H9 (cell line): ENCODE measurements around the gene NRG2. TPM values are rescaled to one million over a fixed set of nuclear protein-coding genes. Genes with fewer than 3 reads are reported as not detected.

Source experiments
- DNase-seq: peaks from one replicate; pipeline ENCODE4 v3.0.0-alpha.2; 2017
- H2AFZ ChIP-seq: one replicate; pipeline ENCODE4 v1.6.1; 2013; ENCODE audit warnings: mild to moderate bottlenecking, low read length, control low read depth, moderate library complexity
- H2AK5ac ChIP-seq: 2 replicates; pipeline ENCODE4 v1.6.1; 2013; ENCODE audit warnings: low read length, control low read depth, mixed read lengths; ENCODE audit not compliant: insufficient read length
- H2BK120ac ChIP-seq: one replicate; pipeline ENCODE4 v1.6.1; 2013; ENCODE audit warnings: low read depth, mild to moderate bottlenecking, low read length, control low read depth, inconsistent platforms; ENCODE audit not compliant: poor library complexity, severe bottlenecking
- H2BK12ac ChIP-seq: 2 replicates; pipeline ENCODE4 v1.6.1; 2013; ENCODE audit warnings: low read length, control low read depth, mixed read lengths, low read depth; ENCODE audit not compliant: insufficient read length
- H2BK15ac ChIP-seq: 2 replicates; pipeline ENCODE4 v1.6.1; 2013; ENCODE audit warnings: low read depth, low read length, control low read depth
- H2BK20ac ChIP-seq: one replicate; pipeline ENCODE4 v1.6.1; 2013; ENCODE audit warnings: low read depth, mild to moderate bottlenecking, low read length, control low read depth, inconsistent platforms; ENCODE audit not compliant: poor library complexity, severe bottlenecking
- H2BK5ac ChIP-seq: 2 replicates; pipeline ENCODE4 v1.6.1; 2013; ENCODE audit warnings: low read length, control low read depth, mixed read lengths; ENCODE audit not compliant: insufficient read length
- H3K14ac ChIP-seq: 2 replicates; pipeline ENCODE4 v1.6.1; 2013; ENCODE audit warnings: low read length, control low read depth; ENCODE audit not compliant: insufficient read depth
- H3K18ac ChIP-seq: 2 replicates; pipeline ENCODE4 v1.6.1; 2013; ENCODE audit warnings: low read depth, mild to moderate bottlenecking, mixed read lengths, low read length, control low read depth; ENCODE audit not compliant: insufficient read length
- H3K23ac ChIP-seq: 2 replicates; pipeline ENCODE4 v1.6.1; 2013; ENCODE audit warnings: low read length, control low read depth, mixed read lengths, low read depth; ENCODE audit not compliant: insufficient read length
- H3K23me2 ChIP-seq: 2 replicates; pipeline ENCODE4 v1.6.1; 2013; ENCODE audit warnings: low read depth, mild to moderate bottlenecking, mixed read lengths, low read length, control low read depth; ENCODE audit not compliant: insufficient read length, poor library complexity, severe bottlenecking
- H3K27ac ChIP-seq: 2 replicates; pipeline ENCODE4 v1.5.1; 2013; ENCODE audit warnings: low read length, control low read depth, mixed read lengths, low read depth; ENCODE audit not compliant: insufficient read length
- H3K27me3 ChIP-seq: 2 replicates; pipeline ENCODE4 v1.6.1; 2013; ENCODE audit warnings: low read length, control low read depth, inconsistent platforms; ENCODE audit not compliant: insufficient read depth
- H3K4ac ChIP-seq: 2 replicates; pipeline ENCODE4 v1.6.1; 2013; ENCODE audit warnings: low read depth, mild to moderate bottlenecking, control low read depth, inconsistent platforms, low read length, moderate library complexity
- H3K4me1 ChIP-seq: 2 replicates; pipeline ENCODE4 v1.6.1; 2013; ENCODE audit warnings: low read length, control low read depth, inconsistent platforms; ENCODE audit not compliant: insufficient read depth
- H3K4me2 ChIP-seq: 2 replicates; pipeline ENCODE4 v1.6.1; 2013; ENCODE audit warnings: low read length, control low read depth, mixed read lengths; ENCODE audit not compliant: insufficient read length, insufficient read depth
- H3K56ac ChIP-seq: 2 replicates; pipeline ENCODE4 v1.6.1; 2013; ENCODE audit warnings: low read depth, mild to moderate bottlenecking, mixed read lengths, low read length, control low read depth; ENCODE audit not compliant: insufficient read length
- H3K79me1 ChIP-seq: 2 replicates; pipeline ENCODE4 v1.6.1; 2013; ENCODE audit warnings: low read depth, mild to moderate bottlenecking, moderate library complexity, low read length, control low read depth, inconsistent platforms; ENCODE audit not compliant: insufficient read depth, poor library complexity, severe bottlenecking
- H3K79me2 ChIP-seq: 2 replicates; pipeline ENCODE4 v1.6.1; 2013; ENCODE audit warnings: low read length, control low read depth, inconsistent platforms; ENCODE audit not compliant: insufficient read depth
- H3K9ac ChIP-seq: 2 replicates; pipeline ENCODE4 v1.6.1; 2013; ENCODE audit warnings: low read length, control low read depth, mixed read lengths; ENCODE audit not compliant: insufficient read length; ENCODE audit errors: extremely low read depth
- H3K9me3 ChIP-seq: one replicate; pipeline ENCODE4 v1.6.1; 2013; ENCODE audit warnings: low read depth, low read length, inconsistent platforms; ENCODE audit not compliant: control insufficient read depth
- H3T11ph ChIP-seq: one replicate; pipeline ENCODE4 v1.6.1; 2013; ENCODE audit warnings: mild to moderate bottlenecking, low read length, control low read depth, inconsistent platforms
- H4K20me1 ChIP-seq: one replicate; pipeline ENCODE4 v1.6.1; 2013; ENCODE audit not compliant: control insufficient read depth, insufficient read length, insufficient read depth
- H4K5ac ChIP-seq: 2 replicates; pipeline ENCODE4 v1.6.1; 2013; ENCODE audit warnings: low read depth, mild to moderate bottlenecking, mixed read lengths, low read length, control low read depth; ENCODE audit not compliant: insufficient read length
- H4K8ac ChIP-seq: replicated peaks from 2 replicates; pipeline ENCODE4 v1.6.1; 2013; ENCODE audit warnings: low read length, control low read depth, mixed read lengths, low read depth; ENCODE audit not compliant: insufficient read length
- H4K91ac ChIP-seq: 2 replicates; pipeline ENCODE4 v1.6.1; 2013; ENCODE audit warnings: low read depth, mild to moderate bottlenecking, moderate library complexity, mixed read lengths, low read length, control low read depth; ENCODE audit not compliant: insufficient read length
- H3K27ac Mint-ChIP-seq, 3 experiments: 2 replicates in 2 of 3; 3 replicates in 1 of 3; pipeline ENCODE4 v1.8.0; 2020 to 2021; ENCODE audit warnings: mixed read lengths in 3 of 3, mild to moderate bottlenecking in 1 of 3, moderate library complexity in 1 of 3
- H3K27me3 Mint-ChIP-seq: 2 replicates; pipeline ENCODE4 v1.8.0; 2021; ENCODE audit warnings: low read depth, mild to moderate bottlenecking, moderate library complexity, mixed read lengths
- H3K36me3 Mint-ChIP-seq, 3 experiments: 2 replicates in 2 of 3; 3 replicates in 1 of 3; pipeline ENCODE4 v1.8.0; 2020 to 2021; ENCODE audit warnings: low read depth in 3 of 3, mixed read lengths in 3 of 3; ENCODE audit not compliant: insufficient read depth in 1 of 3
- H3K4me1 Mint-ChIP-seq, 2 experiments: 2 replicates each; pipeline ENCODE4 v1.8.0; 2020; ENCODE audit warnings: mixed read lengths in 2 of 2
- H3K4me3 Mint-ChIP-seq, 2 experiments: 2 replicates in 1 of 2; 3 replicates in 1 of 2; pipeline ENCODE4 v1.8.0; 2020 to 2021; ENCODE audit warnings: mild to moderate bottlenecking in 2 of 2, mixed read lengths in 2 of 2, moderate library complexity in 1 of 2
- H3K9me3 Mint-ChIP-seq, 2 experiments: 2 replicates in 1 of 2; 3 replicates in 1 of 2; pipeline ENCODE4 v1.8.0; 2020; ENCODE audit warnings: mild to moderate bottlenecking in 2 of 2, mixed read lengths in 2 of 2, moderate library complexity in 1 of 2
- CTCF ChIP-seq: fragments of 200-600 bp; sonication (generic); conservative IDR thresholded peaks from 3 replicates; pipeline ENCODE4 v1.8.0; 2021; ENCODE audit warnings: antibody characterized with exemption, mild to moderate bottlenecking
- WGBS: extraction: QIAGEN DNeasy Blood & Tissue Kit; methylation state at CpG from one replicate; pipeline ENCODE4 v1.1.7; 2013; ENCODE audit warnings: missing lambda C conversion rate, low lambda C conversion rate, mixed read lengths; ENCODE audit not compliant: insufficient read length; ENCODE audit errors: extremely low coverage; 5-methylcytosine and 5-hydroxymethylcytosine counted together
- total RNA-seq: library from RNA; stranded (reverse); gene quantifications from 2 replicates; pipeline ENCODE4 v1.2.1, GENCODE V29; 2021

NRG2 gene
- total RNA-seq, 1 experiment from 2014 or later: not detected

GRCh38 chr5:140039561-140039960 lies 3.5 kb downstream of the NRG2 start:
- Mint-ChIP-seq H3K9me3 (peaks cover 3 to 10% of the 10 kb centered on the region in 2 experiments), H3K36me3 (peaks cover 0 to 2% (median 0%) of the 10 kb centered on the region in 3 experiments; a peak in 1 of 7 replicates), H3K4me1 (peaks cover 15 to 22% of the 10 kb centered on the region in 2 experiments), H3K27ac (no peak overlapping the region), H3K27me3 (peaks cover 94% of the 10 kb centered on the region), H3K4me3 (no peak overlapping the region)
- Histone ChIP-seq H4K5ac (no peak overlapping the region), H3K9me3 (no peaks in the 10 kb centered on the region), H3K18ac (no peak overlapping the region), H2AK5ac (no peak overlapping the region), H4K91ac (no peak overlapping the region), H3K27me3 (peaks cover 29% of the 10 kb centered on the region; the same call in 1 of the 2 replicates), H3K79me2 (no peaks in the 10 kb centered on the region), H4K8ac (no peak overlapping the region), H3K27ac (no peak overlapping the region), H2BK20ac (no peak overlapping the region), H3T11ph (no peak overlapping the region), H3K23me2 (peaks cover 13% of the 10 kb centered on the region), H3K23ac (no peak overlapping the region), H3K14ac (no peak overlapping the region), H2BK15ac (no peak overlapping the region), H3K4ac (no peak overlapping the region), H3K9ac (no peak overlapping the region), H3K79me1 (no peaks in the 10 kb centered on the region), H2BK5ac (no peak overlapping the region), H3K56ac (no peak overlapping the region), H2BK12ac (no peak overlapping the region), H3K4me1 (no peaks in the 10 kb centered on the region), H4K20me1 (no peaks in the 10 kb centered on the region), H2AFZ (no peak overlapping the region), H2BK120ac (no peak overlapping the region), H3K4me2 (no peak overlapping the region)
- WGBS: no CpG with 5 or more reads among the region's 4 CpGs
- DNase-seq: no peak
- no peak for TF ChIP-seq CTCF
